PC-3 (cell line): ENCODE results near the gene SMPD2.

Experiments used
- EZH2 ChIP-seq: fragments of 300-600 bp; sonication (generic); IDR thresholded peaks from one replicate; pipeline ENCODE4 v1.6.1; 2017; ENCODE audit warnings: antibody characterized with exemption, mild to moderate bottlenecking, low read length; ENCODE audit not compliant: unreplicated experiment
- EZH2phosphoT487 ChIP-seq: fragments of 300-600 bp; sonication (generic); IDR thresholded peaks from 2 replicates; pipeline ENCODE4 v1.6.1; 2018; ENCODE audit warnings: mild to moderate bottlenecking, antibody characterized with exemption, low read length, borderline replicate concordance
- TF ChIP-seq, protein P1 (sequence below): fragments of 300-600 bp; sonication (generic); conservative IDR thresholded peaks from 2 replicates; pipeline ENCODE4 v1.5.1; 2017; ENCODE audit warnings: antibody characterized with exemption, low read depth, mild to moderate bottlenecking, low read length

- TF ChIP-seq, protein P1, sequence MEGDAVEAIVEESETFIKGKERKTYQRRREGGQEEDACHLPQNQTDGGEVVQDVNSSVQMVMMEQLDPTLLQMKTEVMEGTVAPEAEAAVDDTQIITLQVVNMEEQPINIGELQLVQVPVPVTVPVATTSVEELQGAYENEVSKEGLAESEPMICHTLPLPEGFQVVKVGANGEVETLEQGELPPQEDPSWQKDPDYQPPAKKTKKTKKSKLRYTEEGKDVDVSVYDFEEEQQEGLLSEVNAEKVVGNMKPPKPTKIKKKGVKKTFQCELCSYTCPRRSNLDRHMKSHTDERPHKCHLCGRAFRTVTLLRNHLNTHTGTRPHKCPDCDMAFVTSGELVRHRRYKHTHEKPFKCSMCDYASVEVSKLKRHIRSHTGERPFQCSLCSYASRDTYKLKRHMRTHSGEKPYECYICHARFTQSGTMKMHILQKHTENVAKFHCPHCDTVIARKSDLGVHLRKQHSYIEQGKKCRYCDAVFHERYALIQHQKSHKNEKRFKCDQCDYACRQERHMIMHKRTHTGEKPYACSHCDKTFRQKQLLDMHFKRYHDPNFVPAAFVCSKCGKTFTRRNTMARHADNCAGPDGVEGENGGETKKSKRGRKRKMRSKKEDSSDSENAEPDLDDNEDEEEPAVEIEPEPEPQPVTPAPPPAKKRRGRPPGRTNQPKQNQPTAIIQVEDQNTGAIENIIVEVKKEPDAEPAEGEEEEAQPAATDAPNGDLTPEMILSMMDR = no peak
- TF ChIP-seq EZH2 = no peak
- no peak for TF ChIP-seq EZH2phosphoT487
Observed at GRCh38 chr6:109461733-109462526, 21.4 kb downstream of the SMPD2 start.
